ENCODE results near the gene AKR1C1.
"Not testable (repeated sequence)": the region's sequence is repeated elsewhere in the genome, so short reads cannot be mapped to it uniquely, and the experiment has no call there.

Gene AKR1C1

DNA sequence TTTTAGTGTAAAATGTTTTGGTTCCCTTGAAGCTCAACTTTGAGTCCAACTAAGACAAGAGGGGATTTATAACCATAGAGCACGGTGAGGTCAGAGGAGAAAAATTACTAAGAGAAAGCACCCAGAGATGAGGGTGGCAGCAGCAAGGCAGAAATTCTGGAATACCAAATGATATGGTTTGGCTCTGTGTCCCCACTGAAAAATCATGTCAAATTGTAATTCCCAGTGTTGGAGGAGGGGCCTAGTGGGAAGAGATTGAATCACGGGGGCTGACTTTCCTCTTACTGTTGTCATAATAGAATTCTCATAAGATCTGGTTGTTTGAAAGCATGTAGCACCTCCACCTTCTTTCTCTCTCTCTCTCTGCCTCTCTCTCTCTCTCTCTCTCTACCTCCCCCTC is 19.4 kb upstream of the AKR1C1 start:
- no peak overlapping the region for H3K4me3 ChIP-seq (replicated peaks in 1 of 2; ENCODE audit: low read depth in 2 of 2, low read length in 2 of 2)
- DNase-seq (ENCODE audit: low read depth in 2 of 2) = peak in 1 of 2 donors; percentile 12
- TF ChIP-seq, protein P1, sequence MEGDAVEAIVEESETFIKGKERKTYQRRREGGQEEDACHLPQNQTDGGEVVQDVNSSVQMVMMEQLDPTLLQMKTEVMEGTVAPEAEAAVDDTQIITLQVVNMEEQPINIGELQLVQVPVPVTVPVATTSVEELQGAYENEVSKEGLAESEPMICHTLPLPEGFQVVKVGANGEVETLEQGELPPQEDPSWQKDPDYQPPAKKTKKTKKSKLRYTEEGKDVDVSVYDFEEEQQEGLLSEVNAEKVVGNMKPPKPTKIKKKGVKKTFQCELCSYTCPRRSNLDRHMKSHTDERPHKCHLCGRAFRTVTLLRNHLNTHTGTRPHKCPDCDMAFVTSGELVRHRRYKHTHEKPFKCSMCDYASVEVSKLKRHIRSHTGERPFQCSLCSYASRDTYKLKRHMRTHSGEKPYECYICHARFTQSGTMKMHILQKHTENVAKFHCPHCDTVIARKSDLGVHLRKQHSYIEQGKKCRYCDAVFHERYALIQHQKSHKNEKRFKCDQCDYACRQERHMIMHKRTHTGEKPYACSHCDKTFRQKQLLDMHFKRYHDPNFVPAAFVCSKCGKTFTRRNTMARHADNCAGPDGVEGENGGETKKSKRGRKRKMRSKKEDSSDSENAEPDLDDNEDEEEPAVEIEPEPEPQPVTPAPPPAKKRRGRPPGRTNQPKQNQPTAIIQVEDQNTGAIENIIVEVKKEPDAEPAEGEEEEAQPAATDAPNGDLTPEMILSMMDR (IDR thresholded peaks at IDR 0.05; ENCODE audit: low read depth, low read length) = no peak

DNA sequence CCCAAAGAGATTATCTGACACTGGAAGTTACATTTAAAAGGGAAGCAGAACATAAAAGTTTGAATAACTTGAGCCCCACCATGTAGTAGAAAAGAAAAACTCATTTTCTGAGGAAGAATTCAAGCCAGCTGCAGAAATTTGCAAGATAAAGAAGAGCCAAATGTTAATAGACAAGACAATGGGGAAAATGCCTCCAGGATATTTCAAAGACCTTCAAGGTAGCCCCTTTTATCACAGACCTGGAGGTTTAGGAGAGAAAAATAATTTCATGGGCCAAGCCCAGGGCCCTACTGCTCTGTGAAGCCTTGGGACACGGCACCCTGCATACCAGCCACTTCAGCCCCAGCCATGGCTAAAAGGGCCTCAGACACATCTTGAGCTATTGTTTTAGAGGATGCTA is 18.4 kb upstream of the AKR1C1 start:
- no peak for DNase-seq (ENCODE audit: low read depth in 2 of 2)
- TF ChIP-seq, protein P1 (IDR thresholded peaks at IDR 0.05; ENCODE audit: low read depth, low read length) = no peak
- no peak overlapping the region for H3K4me3 ChIP-seq (replicated peaks in 1 of 2; ENCODE audit: low read depth in 2 of 2, low read length in 2 of 2)

DNA sequence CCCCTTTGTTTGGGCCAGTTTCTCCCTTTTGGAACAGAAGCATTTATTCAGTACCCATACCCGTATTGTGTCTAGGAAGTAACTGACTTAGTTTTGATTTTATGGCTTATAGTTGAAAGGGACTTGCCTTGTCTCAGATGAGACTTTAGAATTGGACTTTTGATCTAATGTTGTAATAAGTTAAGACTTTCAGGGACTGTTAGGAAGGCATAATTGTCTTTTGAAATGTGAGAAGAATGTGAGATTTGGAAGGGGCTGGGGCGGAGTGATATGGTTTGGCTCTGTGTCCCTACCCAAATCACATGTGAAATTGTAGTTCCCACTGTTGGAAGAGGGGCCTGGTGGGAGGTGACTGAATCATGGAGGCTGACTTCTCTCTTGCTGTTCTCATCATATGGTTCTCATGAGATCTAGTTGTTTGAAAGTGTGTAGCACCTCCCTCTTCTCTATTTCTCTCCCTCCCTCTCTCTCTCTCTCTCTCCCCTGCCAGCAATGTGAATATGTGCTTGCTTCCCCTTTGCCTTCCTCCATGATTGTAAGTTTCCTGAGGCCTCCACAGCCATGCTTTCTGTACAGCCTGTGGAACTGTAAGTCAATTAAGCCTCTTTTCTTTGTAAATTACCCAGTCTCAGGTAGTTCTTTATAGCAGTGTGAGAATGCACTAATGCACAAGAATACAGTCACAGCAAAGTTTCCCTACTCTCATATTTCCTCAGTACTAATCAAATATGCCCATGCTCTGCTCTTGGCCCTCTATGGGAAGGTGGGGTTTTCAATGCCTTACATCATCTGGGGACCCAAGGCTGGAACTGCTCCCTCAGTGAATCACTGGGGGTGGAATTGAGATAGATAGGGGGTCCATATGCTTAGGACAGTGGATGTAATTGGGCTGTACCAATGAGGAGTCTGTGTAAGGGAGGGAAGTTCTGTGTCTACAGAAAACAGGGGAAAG is 17.2 kb upstream of the AKR1C1 start:
- H3K4me3 ChIP-seq (replicated peaks in 1 of 2; ENCODE audit: low read depth in 2 of 2, low read length in 2 of 2) = no peak overlapping the region
- TF ChIP-seq, protein P1 (IDR thresholded peaks at IDR 0.05; ENCODE audit: low read depth, low read length) = no peak
- DNase-seq (ENCODE audit: low read depth in 2 of 2) = no peak

DNA sequence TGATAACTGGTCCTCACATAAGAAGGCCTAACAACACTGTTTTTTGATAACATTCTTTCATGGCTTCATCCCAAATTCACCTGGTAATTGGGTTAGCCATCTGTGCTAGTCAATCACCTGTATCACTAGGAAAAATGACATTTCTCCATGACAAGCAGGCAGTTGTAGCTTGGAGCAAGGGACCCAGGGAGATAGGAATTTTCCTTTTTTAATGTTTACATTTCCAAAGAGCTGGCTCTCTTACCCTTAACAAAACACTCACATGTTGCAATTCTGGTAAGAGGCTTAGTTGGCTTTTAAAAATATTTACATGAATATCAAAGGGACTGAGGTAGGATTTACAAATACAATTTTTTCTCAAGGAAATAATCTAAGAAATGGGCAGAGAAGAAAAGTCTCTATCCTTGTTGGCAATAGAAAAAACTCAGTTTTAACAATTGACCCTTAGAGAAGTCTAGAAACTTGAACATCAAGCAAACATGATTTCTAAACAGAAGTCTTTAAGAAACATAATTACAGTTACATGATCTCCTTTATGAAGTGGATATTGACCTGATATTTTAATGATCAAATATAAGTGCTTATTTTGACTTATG is 16.1 kb upstream of the AKR1C1 start:
- peak; percentile 52 to 69 for DNase-seq (ENCODE audit: low read depth in 2 of 2)
- TF ChIP-seq, protein P1 (IDR thresholded peaks at IDR 0.05; ENCODE audit: low read depth, low read length) = no peak
- no peak overlapping the region for H3K4me3 ChIP-seq (replicated peaks in 1 of 2; ENCODE audit: low read depth in 2 of 2, low read length in 2 of 2)

DNA sequence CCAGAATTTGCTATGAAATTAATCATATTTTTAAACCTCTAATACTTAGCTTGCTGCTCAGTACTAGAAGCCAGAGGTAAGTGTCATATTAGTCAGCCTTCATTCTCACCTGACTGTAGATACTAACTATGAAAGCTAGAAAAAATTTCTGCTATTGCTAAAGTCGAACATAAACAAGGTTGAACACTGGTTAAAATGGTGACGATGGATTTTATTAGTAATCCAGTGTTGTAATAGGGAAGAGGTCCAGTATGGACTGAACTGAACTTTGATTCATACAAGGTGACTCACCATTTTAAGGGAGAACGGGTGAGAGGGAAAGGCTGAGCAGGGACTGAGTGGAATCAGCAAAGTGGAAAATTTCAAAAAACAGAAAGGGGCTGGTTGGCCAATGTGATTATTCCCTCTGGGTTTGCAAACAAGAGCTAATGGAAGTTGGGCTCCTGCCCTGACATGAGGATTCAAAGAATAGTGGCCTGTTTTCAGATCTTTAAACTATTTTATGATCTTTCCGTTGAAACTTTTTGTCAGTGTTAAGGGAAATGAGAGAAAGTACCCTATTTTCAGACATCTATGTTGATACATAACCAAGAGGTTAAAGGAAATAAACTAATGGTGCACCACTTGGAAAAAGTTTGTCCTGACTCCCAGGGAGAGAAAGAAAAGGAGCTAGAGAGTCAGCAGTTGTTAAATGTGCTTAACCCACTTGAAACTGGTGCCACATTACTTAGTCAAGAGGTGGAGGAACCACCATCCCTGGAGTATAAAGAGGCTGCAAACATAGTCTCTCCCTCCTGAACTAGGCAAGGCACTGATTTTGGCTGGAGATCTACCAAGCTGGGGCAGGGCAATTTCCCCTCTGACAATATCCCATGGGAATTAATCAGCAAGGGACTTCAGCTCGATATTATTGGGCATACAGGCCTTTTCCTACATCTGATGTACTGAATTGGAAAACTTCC is 15.3 kb upstream of the AKR1C1 start:
- peak; percentile 95 to 99 for DNase-seq (ENCODE audit: low read depth in 2 of 2)
- H3K4me3 ChIP-seq (replicated peaks in 1 of 2; ENCODE audit: low read depth in 2 of 2, low read length in 2 of 2) = no peak overlapping the region
- TF ChIP-seq, protein P1 (IDR thresholded peaks at IDR 0.05; ENCODE audit: low read depth, low read length) = no peak

DNA sequence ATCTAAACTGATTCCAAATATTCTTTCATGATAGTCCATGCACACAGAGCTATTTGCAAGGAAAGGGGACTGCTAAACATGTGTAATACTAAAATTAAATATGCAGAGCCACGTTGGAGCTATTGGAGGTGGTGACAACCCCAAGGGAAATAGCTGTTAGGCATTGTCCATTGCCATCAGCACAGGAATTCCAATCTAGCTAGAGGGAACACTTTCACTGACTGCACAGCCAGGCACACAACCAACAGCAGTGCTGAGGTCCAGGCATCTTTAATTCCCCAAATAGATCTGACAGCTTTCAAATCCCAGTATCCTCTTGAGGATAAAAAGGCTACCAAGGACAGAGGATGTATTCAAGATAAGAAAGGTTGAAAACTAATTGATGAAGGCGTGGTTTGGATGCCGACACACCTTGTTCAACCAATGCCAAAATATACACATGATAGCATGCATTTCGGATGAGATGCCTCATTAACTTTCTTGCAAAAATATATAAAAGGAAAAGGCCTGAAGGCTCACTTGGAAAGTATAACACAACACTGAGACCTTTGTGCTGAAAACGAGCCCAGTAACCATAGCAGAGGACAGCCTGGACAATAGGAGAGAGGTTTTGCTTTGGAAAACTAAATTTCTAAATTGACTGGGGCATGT is 11.6 kb upstream of the AKR1C1 start:
- not testable (repeated sequence) for H3K4me3 ChIP-seq (replicated peaks in 1 of 2; ENCODE audit: low read depth in 2 of 2, low read length in 2 of 2); DNase-seq (ENCODE audit: low read depth in 2 of 2)
